ENCODE results near the gene PRSS56. TPM values are rescaled to one million over a fixed set of nuclear protein-coding genes. Genes with fewer than 3 reads are reported as not detected.

PRSS56 gene
- total RNA-seq, 2 donors from 2014 or later = not detected

DNA sequence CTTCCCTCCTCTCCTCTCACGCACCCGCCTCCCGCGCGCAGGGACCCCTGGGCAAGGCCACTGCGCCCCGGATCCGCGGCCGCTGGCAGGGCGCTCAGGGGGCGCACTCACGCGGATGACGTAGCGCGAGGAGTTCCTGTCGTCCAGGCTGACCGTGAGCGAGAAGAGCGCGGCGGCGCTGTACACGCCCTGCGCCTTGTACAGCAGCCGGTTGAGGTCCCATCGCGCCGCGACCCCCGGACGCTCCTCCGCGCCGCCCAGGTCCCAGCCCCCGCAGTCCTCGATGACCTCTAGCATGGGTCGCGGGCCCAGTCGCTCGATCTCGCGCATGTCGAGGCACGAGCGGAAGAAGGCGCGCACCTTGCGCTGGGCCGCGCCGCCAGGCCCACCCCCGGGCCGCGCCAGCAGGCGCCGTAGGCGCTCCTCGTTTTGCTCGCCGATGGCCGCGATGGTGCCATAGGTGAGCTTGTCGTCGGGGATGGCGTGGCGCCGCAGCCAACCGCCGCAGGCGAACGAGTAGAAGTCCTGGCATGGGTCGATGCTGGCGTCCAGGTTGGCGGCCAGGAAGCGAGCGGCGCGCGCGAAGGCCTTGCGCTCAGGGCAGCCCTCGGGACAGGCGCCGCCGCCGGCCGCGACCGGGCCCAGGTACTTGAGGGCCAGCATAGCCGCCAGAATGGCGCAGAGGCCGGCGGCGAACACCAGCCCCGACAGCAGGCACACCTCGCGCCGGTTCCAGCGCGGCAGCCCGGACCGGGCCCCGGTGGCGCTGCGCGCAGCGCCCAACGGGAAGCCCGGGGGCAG lies 34.2 kb upstream of the PRSS56 start:
- DNase-seq (ENCODE audit: low spot score) = peak; percentile 75
- intact Hi-C loops (cut with DNase I) = no loop called here

DNA sequence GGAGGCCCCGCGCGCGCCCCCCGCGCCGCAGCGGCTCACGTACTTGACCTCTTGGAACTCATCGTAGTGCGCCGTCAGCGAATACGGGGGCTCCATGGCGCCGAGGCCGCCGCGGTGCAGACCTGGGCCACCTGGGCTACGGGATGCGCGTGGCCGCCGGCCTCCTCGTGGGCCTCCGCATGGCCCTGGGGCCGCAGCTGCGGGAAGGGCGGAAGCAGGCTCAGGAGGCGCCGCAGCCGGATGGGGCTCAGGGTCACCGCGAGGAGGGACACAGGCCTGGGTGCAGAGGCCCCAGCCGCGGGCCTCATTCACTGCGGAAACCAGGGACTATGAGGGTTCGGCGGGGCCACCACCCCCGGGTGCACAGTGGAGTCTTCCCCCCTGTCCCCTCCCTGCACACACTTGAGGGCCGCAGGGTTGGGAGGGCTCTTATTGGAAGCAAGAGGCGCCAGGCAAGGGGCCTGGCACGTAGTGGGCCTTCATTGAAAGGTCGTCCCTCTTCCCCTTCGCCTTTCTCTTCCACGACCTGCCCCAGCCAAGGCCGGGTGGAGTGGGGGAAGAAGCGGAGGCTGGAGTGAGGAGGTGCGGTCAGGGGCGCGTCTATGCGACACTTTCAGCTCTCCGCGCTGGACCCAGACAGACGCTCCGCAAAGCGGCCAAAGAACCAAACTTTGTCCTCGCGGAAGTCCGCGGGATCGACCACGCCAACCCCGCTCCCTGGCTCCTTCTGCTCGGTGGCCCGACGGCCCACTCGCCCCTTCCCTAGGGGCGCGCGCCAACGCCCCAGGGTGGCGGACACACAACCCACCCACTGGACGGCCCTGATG lies 33.4 kb upstream of the PRSS56 start:
- DNase-seq (ENCODE audit: low spot score) = peak; percentile 75
- intact Hi-C loops (cut with DNase I) = no loop called here

GRCh38 chr2:232487385-232488096 lies 32.6 kb upstream of the PRSS56 start, which contains the start of gene ECEL1:
TSS of gene ECEL1 (minus strand) at chr2:232487834. CDS start at chr2:232486653, 1,181 bp downstream.
- DNase-seq (ENCODE audit: low spot score) = peak; percentile 75
- intact Hi-C loops (cut with DNase I) = no loop called here

- peak; percentile 24 for DNase-seq (ENCODE audit: low spot score)
- intact Hi-C loops (cut with DNase I) = no loop called here
Measured at GRCh38 chr2:232488097-232488711, 32.0 kb upstream of the PRSS56 start.

DNA sequence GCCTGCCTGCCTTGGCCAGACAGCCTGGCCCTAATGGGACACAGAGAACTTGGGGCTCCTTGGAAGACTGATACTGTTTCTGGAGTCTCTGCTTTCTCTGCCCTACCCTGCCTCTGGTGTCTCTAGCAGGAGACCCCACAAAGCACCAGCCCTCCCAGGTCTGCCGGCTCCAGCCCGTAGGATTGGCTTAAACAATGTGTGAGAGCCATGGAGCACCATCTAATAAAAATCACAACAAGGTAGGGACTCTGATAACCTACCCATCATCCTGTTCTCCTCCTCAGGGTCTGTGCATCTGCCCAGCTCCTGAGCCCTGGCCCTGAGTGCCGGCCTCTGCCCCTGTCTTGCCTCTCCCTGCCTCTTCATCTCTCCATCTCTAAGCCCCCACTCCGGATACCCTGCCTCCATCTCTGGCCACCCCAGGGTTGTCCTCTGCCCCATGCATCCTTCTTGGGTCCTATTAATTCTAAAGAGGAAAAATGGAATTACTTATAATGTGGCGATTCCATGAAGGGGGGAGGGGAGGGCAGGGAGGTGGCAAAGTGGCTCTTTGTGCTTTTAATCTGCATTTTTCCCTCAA lies 31.4 kb upstream of the PRSS56 start:
- intact Hi-C loops (cut with DNase I) = no loop called here
- DNase-seq (ENCODE audit: low spot score) = peak; percentile 71

GRCh38 chr2:232489516-232490220 lies 30.5 kb upstream of the PRSS56 start:
- DNase-seq (ENCODE audit: low spot score) = peak; percentile 65
- intact Hi-C loops (cut with DNase I) = no loop called here

DNA sequence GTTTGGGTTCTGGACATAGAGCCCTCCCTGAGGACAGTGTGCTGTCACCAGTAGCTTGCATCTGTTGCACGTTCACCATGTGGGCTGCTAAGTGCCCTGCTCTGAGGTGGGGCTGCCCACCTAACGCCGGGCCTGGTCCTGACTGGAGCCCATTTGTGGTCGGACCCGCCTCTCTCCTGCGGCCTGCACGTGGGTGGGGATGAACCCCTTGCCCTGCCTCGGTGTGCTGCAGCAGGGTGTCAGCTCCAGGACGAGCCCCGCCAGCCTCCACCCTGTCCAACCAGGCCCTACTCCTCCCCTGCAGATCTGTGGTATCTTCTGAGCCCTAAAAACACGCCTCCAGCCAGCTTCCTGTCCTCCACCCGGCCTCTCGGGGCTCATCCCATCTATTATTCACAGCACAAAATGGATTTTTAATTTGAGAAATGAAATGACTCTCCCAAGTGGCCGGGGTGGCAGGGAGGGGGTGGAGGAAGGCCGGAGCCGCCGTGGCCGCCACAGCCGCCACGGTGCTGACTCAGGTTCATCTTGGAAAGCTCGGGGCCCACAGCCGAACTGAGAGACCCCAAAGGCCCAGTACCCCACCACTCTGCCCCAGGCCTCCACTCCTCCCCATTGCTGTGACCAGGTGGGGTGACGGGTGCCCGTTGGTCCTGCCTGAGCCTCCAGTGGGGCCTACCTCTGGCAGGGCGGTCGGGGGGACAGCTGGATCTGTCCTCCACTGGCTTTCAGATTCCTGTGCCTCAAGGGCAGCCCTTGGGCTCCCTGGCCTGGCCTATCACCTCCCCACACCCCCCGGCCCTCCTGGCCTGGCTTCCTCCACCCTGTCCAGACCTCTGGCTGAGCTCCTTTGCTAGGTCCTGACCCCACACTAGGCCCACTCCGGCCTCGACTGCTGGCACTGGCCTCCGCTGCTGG lies 29.7 kb upstream of the PRSS56 start:
- intact Hi-C loops (cut with DNase I) = no loop called here
- peak; percentile 77 for DNase-seq (ENCODE audit: low spot score)

GRCh38 chr2:232491139-232491780 lies 28.9 kb upstream of the PRSS56 start:
- intact Hi-C loops (cut with DNase I) = no loop called here
- DNase-seq (ENCODE audit: low spot score) = peak; percentile 47

DNA sequence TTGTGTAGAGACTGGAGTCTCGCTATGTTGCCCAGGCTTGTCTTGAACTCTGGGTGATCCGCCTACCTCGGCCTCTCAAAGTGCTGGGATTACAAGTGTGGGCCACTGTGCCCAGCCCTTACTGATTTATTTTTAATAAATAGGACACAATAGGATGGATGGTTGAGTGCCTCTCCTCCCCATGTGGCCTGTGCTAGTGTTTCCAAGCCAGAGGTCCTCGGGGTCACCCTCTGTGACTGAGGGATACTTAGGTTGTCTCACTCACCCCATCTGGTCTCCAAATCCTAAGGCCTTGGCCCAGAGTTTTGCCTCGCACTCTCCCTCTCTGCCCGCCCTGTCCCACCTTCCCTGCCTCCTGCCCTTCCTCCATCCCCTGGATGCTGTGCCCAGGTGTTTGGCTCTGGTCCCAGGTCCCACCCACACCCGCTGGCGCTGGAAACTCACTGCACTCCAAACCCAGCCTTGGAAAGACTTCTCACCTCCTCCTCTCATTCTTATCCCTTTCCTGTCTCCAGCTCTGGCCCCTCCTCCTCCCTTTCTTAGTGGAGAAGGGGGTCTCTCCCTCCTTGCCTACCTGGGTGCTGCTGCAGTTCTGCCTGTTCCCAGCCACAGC lies 27.8 kb upstream of the PRSS56 start:
- intact Hi-C loops (cut with DNase I) = no loop called here
- DNase-seq (ENCODE audit: low spot score) = peak; percentile 59

- intact Hi-C loops (cut with DNase I) = no loop called here
- DNase-seq (ENCODE audit: low spot score) = peak; percentile 66
Measured at GRCh38 chr2:232492963-232493700, 27.1 kb upstream of the PRSS56 start.

DNA sequence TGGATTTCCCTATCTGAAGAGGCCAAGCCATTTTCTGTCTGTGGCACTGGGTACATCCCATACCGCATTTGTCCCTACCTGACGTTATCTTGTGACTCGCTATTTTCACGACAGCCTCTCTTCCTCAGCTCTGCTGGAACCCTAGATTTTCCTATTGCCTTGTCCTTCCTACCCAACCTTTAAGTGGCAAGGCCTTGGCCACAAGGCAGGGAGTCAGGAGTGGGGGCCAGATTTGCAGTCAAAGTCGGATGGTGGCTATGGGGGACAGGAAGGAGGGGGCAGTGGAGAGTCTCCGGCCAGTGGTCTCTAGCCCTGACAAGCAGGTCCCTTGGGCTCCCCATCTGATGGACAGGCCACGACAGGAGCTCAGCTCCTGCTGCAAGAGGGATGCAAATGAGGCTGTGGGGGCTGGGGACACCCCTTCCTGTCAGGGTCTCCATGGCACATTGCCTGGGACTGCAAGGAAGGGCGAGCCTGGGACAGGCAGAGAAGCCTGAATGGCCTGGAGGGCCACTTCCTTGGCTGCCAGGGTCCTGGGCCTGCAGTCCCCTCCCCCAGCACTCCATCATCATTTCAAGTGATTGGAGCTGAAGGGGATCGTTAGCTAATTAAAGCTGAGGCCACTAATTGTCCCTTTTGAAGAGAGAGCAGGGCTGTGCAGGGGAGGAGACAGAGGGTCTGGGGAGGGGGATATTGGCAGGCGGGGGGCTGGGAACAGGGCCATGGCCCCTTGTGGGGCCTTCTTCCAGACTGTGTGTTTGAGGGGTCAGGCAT lies 26.3 kb upstream of the PRSS56 start:
- peak; percentile 55 for DNase-seq (ENCODE audit: low spot score)
- intact Hi-C loops (cut with DNase I) = no loop called here

GRCh38 chr2:232494542-232494941 lies 25.6 kb upstream of the PRSS56 start:
- intact Hi-C loops (cut with DNase I) = no loop called here
- no peak for DNase-seq (ENCODE audit: low spot score)

GRCh38 chr2:232495292-232495691 lies 24.9 kb upstream of the PRSS56 start:
- intact Hi-C loops (cut with DNase I) = no loop called here
- DNase-seq (ENCODE audit: low spot score) = no peak

- intact Hi-C loops (cut with DNase I) = no loop called here
- no peak for DNase-seq (ENCODE audit: low spot score)
Measured at GRCh38 chr2:232496501-232497270, 23.5 kb upstream of the PRSS56 start.

Measured in posterior vena cava (tissue), 2 donors.